Bronchial epithelial cell (primary cell): ENCODE results near the gene MYPN. TPM values are rescaled to one million over a fixed set of nuclear protein-coding genes. Genes with fewer than 3 reads are reported as not detected.

Source experiments
- DNase-seq: peaks from one replicate; pipeline ENCODE4 v3.0.0-alpha.2; 2010; ENCODE audit warnings: low read depth
- FAIRE-seq: peaks from 2 replicates; lab custom pipeline; 2011; peaks lifted over from hg19 to GRCh38; lab: Jason Lieb, UNC
- H3K27me3 ChIP-seq: 2 replicates; pipeline ENCODE4 v1.5.1; 2011; ENCODE audit warnings: low read length; ENCODE audit not compliant: control insufficient read depth, insufficient read depth
- H3K36me3 ChIP-seq: 2 replicates; pipeline ENCODE4 v1.5.1; 2011; ENCODE audit warnings: low read length; ENCODE audit not compliant: control insufficient read depth, insufficient read depth
- H3K4me3 ChIP-seq: 2 replicates; pipeline ENCODE4 v1.5.1; 2011; ENCODE audit warnings: mild to moderate bottlenecking, low read depth, low read length, control low read depth
- CTCF ChIP-seq: IDR thresholded peaks from 2 replicates; pipeline ENCODE4 v1.5.1; 2011; ENCODE audit warnings: mild to moderate bottlenecking, moderate library complexity, low read length, control low read depth, inconsistent platforms; ENCODE audit not compliant: insufficient read depth, severe bottlenecking
- total RNA-seq: library from RNA; depleted of rRNA; stranded (reverse); fragments of >200 nt; gene quantifications from 2 replicates; pipeline ENCODE4 v1.2.1, GENCODE V29; 2014

Gene MYPN
- total RNA-seq, 1 donor from 2014 or later, result not detected

DNA sequence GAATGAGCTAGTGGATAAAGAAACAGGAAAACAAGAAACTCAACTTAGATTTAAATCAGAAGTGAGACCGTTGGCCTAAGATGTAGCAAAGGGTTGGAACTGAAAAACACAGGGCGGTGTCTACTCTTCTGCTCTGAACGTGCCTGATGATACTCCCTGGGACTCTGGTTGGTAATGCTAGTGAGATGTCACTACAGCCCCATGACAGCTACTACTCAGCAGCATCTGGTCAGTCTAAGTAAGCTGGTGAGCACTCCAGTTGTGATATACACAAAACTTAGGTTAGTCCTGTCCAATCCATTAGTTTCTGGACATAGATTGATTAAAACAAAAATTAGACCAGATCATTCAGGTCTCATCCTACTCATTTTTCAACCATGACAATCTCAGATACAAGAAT is 15.4 kb downstream of the MYPN start:
- Histone ChIP-seq H3K4me3 (no peak overlapping the region), H3K36me3 (no peaks in the 10 kb centered on the region), H3K27me3 (no peaks in the 10 kb centered on the region)
- TF ChIP-seq CTCF, result no peak
- DNase-seq (no peak), FAIRE-seq (peak; percentile 40)

- no peak for FAIRE-seq
- Histone ChIP-seq H3K36me3 (no peaks in the 10 kb centered on the region), H3K27me3 (no peaks in the 10 kb centered on the region), H3K4me3 (no peak overlapping the region)
- TF ChIP-seq CTCF, result no peak
- no peak for DNase-seq
Observed at GRCh38 chr10:68125772-68126171, 16.5 kb downstream of the MYPN start.

DNA sequence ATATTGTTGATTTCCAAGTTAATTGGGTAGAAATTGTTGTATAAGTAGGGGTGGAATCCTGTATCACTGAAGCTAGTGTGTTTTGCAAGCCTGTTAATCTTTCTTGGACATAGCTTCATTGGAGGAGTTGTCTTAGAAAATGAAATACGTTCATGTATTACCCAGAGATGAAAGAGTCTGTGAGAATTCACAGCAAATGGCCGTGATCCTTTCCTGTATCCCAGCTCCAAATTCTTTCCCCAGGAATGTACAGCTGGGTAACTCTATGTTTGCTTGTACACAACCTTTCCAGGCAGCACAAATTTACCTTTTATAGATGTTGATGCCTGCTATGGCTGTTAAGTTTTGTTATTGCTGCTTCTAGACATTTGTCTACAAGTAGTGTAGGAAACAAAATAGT is 18.7 kb downstream of the MYPN start:
- Histone ChIP-seq H3K4me3 (no peak overlapping the region), H3K36me3 (no peaks in the 10 kb centered on the region), H3K27me3 (no peaks in the 10 kb centered on the region)
- TF ChIP-seq CTCF, result no peak
- DNase-seq, result no peak
- FAIRE-seq, result no peak

DNA sequence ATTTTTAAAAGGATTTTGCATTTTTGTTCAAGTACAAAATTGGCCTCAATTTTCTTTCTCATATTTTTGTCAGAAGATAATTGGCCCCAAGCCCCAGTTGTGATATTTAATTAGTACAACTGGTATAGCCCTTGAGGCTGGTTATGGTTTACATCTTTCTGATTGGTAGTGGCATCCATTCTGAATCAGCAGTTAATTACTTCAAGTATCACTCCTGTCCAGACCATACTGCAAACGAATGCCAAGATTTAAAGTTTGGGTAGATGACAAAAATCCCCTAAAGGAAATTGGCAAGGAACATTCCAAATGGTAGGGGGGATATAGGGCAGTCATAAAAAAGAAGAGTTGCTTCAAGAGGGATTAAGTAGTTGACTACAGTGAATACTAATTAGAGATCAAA is 23.1 kb downstream of the MYPN start:
- Histone ChIP-seq H3K27me3 (no peaks in the 10 kb centered on the region), H3K4me3 (no peak overlapping the region), H3K36me3 (no peaks in the 10 kb centered on the region)
- no peak for FAIRE-seq
- DNase-seq, result no peak
- no peak for TF ChIP-seq CTCF

GRCh38 chr10:68133523-68133922 is 24.2 kb downstream of the MYPN start:
- H3K36me3 ChIP-seq, result no peaks in the 10 kb centered on the region
- DNase-seq, result no peak
- no peaks in the 10 kb centered on the region for H3K27me3 ChIP-seq
- no peak for TF ChIP-seq CTCF
- H3K4me3 ChIP-seq, result no peak overlapping the region
- peak; percentile 50 for FAIRE-seq

GRCh38 chr10:68135362-68135761 is 26.1 kb downstream of the MYPN start:
- no peak for FAIRE-seq
- TF ChIP-seq CTCF, result no peak
- Histone ChIP-seq H3K27me3 (no peaks in the 10 kb centered on the region), H3K4me3 (no peak overlapping the region), H3K36me3 (no peaks in the 10 kb centered on the region)
- peak; percentile 28 for DNase-seq
